ENCODE data around the gene DERA. TPM values are rescaled to one million over a fixed set of nuclear protein-coding genes. Genes with fewer than 3 reads are reported as not detected.
A peak's percentile ranks its signal among the peaks of the same experiment; 100 is the strongest.

Gene DERA
- total and polyA plus RNA-seq, 9 of the 15 experiments (the other 6 are each of a cell fraction or from before 2014, with no cell fraction given): 5.5 to 15.5 (median 7.8) TPM

- TF ChIP-seq NFIC (IDR thresholded peaks at IDR 0.05) (0 out of 2 replicates have a peak, but pooled peaks have one; percentile 8), KAT8 (IDR thresholded peaks at IDR 0.05; ENCODE audit: low read depth) (no peak), ZNF165 (CRISPR knock-in tag; IDR thresholded peaks at IDR 0.05; ENCODE audit: borderline replicate concordance) (no peak), TAF15 (IDR thresholded peaks at IDR 0.05; ENCODE audit: low read depth, low read length) (no peak), ARID4B (CRISPR knock-in tag; IDR thresholded peaks at IDR 0.05) (peak; percentile 61; the same call in 1 of the 2 replicates), JUND (IDR thresholded peaks at IDR 0.05; ENCODE audit: borderline replicate concordance, low read depth, low read length) (peak; percentile 44; the same call in 1 of the 2 replicates), JUND (tag; IDR thresholded peaks at IDR 0.05; ENCODE audit: borderline replicate concordance, low read depth, low read length) (no peak), IRF2 (CRISPR knock-in tag; IDR thresholded peaks at IDR 0.05) (no peak), HOXB6 (CRISPR knock-in tag; IDR thresholded peaks at IDR 0.05; ENCODE audit: borderline replicate concordance) (no peak), GABPA (tag; conservative IDR thresholded peaks at IDR 0.05; ENCODE audit: low read depth) (peak; percentile 95), JUNB (CRISPR knock-in tag; conservative IDR thresholded peaks at IDR 0.05) (no peak), HDGF (IDR thresholded peaks at IDR 0.05) (no peak), MCM7 (IDR thresholded peaks at IDR 0.05) (no peak), GABPB1 (CRISPR knock-in tag; IDR thresholded peaks at IDR 0.05) (peak; percentile 95), SRSF9 (IDR thresholded peaks at IDR 0.05; ENCODE audit: borderline replicate concordance, low read depth, low read length) (no peak)
Observed at GRCh38 chr12:15882118-15882971, 28.8 kb upstream of the DERA start, which contains the start of gene STRAP (continued).

Data from K562 (cell line).